Breast epithelium (tissue), 3 donors: ENCODE results near the gene UIMC1.

Experiments used
- POLR2A ChIP-seq: fragments of 450-650 bp; IDR thresholded peaks from one replicate; pipeline ENCODE4 v1.6.1; 2016; ENCODE audit warnings: antibody characterized with exemption, mild to moderate bottlenecking, moderate library complexity
- POLR2AphosphoS5 ChIP-seq, 3 donors: sonication (generic); formaldehyde crosslinking; IDR thresholded peaks; one replicate each; pipeline ENCODE4 v1.6.1; 2017; ENCODE audit warnings: antibody characterized with exemption in 3 of 3
- TF ChIP-seq, protein P1 (sequence below), 3 donors: fragments of 450-650 bp; IDR thresholded peaks; one replicate each; pipeline ENCODE4 v1.5.1; 2016 to 2017; ENCODE audit warnings: antibody characterized with exemption in 3 of 3, mild to moderate bottlenecking in 3 of 3, moderate library complexity in 3 of 3

DNA sequence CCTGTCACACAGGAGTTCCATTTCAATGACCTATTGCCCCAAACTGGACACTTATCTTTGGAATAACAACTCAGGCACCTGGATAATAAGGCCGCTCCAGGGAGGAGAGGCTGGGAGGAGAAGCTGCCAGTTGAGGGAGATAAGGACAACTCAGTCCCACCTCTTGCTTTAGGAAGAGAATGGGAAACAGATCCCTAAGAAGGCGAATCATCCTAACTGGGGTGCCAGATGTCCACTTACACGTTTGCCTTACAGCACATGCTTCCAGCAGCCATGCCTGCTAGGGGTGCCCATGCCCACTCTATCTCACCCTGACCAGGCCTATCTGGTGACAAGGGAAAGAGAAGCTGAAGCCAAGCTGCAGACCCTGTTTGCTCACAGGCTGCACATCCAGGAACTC is 113.9 kb downstream of the UIMC1 start:
- TF ChIP-seq, protein P1, sequence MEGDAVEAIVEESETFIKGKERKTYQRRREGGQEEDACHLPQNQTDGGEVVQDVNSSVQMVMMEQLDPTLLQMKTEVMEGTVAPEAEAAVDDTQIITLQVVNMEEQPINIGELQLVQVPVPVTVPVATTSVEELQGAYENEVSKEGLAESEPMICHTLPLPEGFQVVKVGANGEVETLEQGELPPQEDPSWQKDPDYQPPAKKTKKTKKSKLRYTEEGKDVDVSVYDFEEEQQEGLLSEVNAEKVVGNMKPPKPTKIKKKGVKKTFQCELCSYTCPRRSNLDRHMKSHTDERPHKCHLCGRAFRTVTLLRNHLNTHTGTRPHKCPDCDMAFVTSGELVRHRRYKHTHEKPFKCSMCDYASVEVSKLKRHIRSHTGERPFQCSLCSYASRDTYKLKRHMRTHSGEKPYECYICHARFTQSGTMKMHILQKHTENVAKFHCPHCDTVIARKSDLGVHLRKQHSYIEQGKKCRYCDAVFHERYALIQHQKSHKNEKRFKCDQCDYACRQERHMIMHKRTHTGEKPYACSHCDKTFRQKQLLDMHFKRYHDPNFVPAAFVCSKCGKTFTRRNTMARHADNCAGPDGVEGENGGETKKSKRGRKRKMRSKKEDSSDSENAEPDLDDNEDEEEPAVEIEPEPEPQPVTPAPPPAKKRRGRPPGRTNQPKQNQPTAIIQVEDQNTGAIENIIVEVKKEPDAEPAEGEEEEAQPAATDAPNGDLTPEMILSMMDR (IDR thresholded peaks at IDR 0.05), result no peak
- TF ChIP-seq POLR2AphosphoS5 (IDR thresholded peaks at IDR 0.05) (no peak), POLR2A (no peak)
